Fibroblast of lung (primary cell): Measurements from ENCODE around the gene SGSH.

ENCODE experiments used
- CTCF ChIP-seq, 2 donors: IDR thresholded peaks in 1 of 2; conservative IDR thresholded peaks in 1 of 2; 1 replicate in 1 of 2; 2 replicates in 1 of 2; pipeline ENCODE4 v1.5.1; 2011 to 2012; ENCODE audit warnings: low read length in 2 of 2, control low read depth in 1 of 2, inconsistent platforms in 1 of 2, low read depth in 1 of 2, mild to moderate bottlenecking in 1 of 2
- EZH2 ChIP-seq: IDR thresholded peaks from 2 replicates; pipeline ENCODE4 v1.5.1; 2012; ENCODE audit warnings: low read length, control low read depth, mild to moderate bottlenecking; ENCODE audit errors: missing control alignments

GRCh38 chr17:80191865-80192661 is 28.1 kb downstream of the SGSH start:
- TF ChIP-seq CTCF (conservative IDR thresholded peaks at IDR 0.05 in 1 of 2, IDR thresholded peaks at IDR 0.05 in 1 of 2; ENCODE audit: low read depth in 1 of 2, low read length in 2 of 2) = no peak
- TF ChIP-seq EZH2 = no peak
